H1 (cell line): Measurements from ENCODE around the gene ANXA9. TPM values are rescaled to one million over a fixed set of nuclear protein-coding genes. Genes with fewer than 3 reads are reported as not detected.

Experiments
- CTCF ChIA-PET: fragments of 300-600 bp; sonication (Branson Sonifier 250); formaldehyde crosslinking; loops from one replicate; lab custom pipeline; 2021; ENCODE audit not compliant: partially characterized antibody; lab: Charles Lee
- POLR2A ChIA-PET: fragments of 300-600 bp; sonication (Branson Sonifier 250); formaldehyde crosslinking; loops from one replicate; lab custom pipeline; 2021; ENCODE audit warnings: inconsistent platforms; ENCODE audit not compliant: partially characterized antibody; lab: Charles Lee
- DNase-seq, 2 experiments: peaks; one replicate each; pipeline versions ENCODE4 v3.0.0 to v3.0.0-alpha.2; 2010 to 2022; ENCODE audit warnings: low spot score in 2 of 2, low read depth in 1 of 2, mixed read lengths in 1 of 2
- FAIRE-seq: peaks from 2 replicates; lab custom pipeline; 2011; peaks lifted over from hg19 to GRCh38; lab: Jason Lieb, UNC
- H2AFZ ChIP-seq: 2 replicates; pipeline ENCODE4 v1.8.1; 2012; ENCODE audit warnings: low read length, inconsistent platforms
- H2AK5ac ChIP-seq: 2 replicates; pipeline ENCODE4 v1.6.1; 2013; ENCODE audit warnings: low read depth, low read length
- H2BK120ac ChIP-seq: replicated peaks from 2 replicates; pipeline ENCODE3; 2013; ENCODE audit warnings: low read depth, low read length, inconsistent platforms
- H2BK12ac ChIP-seq: 2 replicates; pipeline ENCODE4 v1.6.1; 2013; ENCODE audit warnings: low read depth, low read length
- H2BK15ac ChIP-seq: 2 replicates; pipeline ENCODE4 v1.6.1; 2013; ENCODE audit warnings: low read length
- H2BK20ac ChIP-seq: 2 replicates; pipeline ENCODE4 v1.6.1; 2013; ENCODE audit warnings: low read length
- H2BK5ac ChIP-seq: 2 replicates; pipeline ENCODE4 v1.6.1; 2013; ENCODE audit warnings: low read depth, low read length
- H3K14ac ChIP-seq: 2 replicates; pipeline ENCODE4 v1.6.1; 2013; ENCODE audit warnings: inconsistent platforms; ENCODE audit not compliant: insufficient read length
- H3K18ac ChIP-seq: 2 replicates; pipeline ENCODE4 v1.6.1; 2013; ENCODE audit warnings: low read length; ENCODE audit errors: extremely low read depth
- H3K23ac ChIP-seq: 2 replicates; pipeline ENCODE4 v1.6.1; 2013; ENCODE audit warnings: inconsistent platforms; ENCODE audit not compliant: insufficient read length
- H3K23me2 ChIP-seq: 2 replicates; pipeline ENCODE4 v1.6.1; 2013; ENCODE audit warnings: low read depth, low read length
- H3K27ac ChIP-seq: 2 replicates; pipeline ENCODE4 v1.6.1; 2011; ENCODE audit warnings: low read depth, low read length, inconsistent platforms
- H3K27me3 ChIP-seq, 4 experiments: replicated peaks in 1 of 4; 1 replicate in 1 of 4; 2 replicates in 3 of 4; pipeline versions ENCODE4 v1.6.1 to v1.8.1; 2011 to 2013; ENCODE audit warnings: low read length in 3 of 4, mild to moderate bottlenecking in 3 of 4, inconsistent platforms in 2 of 4, mixed read lengths in 2 of 4, moderate library complexity in 1 of 4; ENCODE audit not compliant: control insufficient read depth in 3 of 4, insufficient read depth in 3 of 4; ENCODE audit errors: extremely low read depth in 1 of 4
- H3K36me3 ChIP-seq, 4 experiments: 2 replicates each; pipeline versions ENCODE4 v1.6.1 to v1.8.1; 2011 to 2013; ENCODE audit warnings: mild to moderate bottlenecking in 4 of 4, low read length in 3 of 4, moderate library complexity in 2 of 4, control low read depth in 1 of 4, inconsistent platforms in 1 of 4; ENCODE audit not compliant: insufficient read depth in 4 of 4, control insufficient read depth in 2 of 4
- H3K4ac ChIP-seq: replicated peaks from 2 replicates; pipeline ENCODE3; 2013; ENCODE audit warnings: low read length, low read depth, mixed read lengths, inconsistent platforms; ENCODE audit not compliant: insufficient read length
- H3K4me1 ChIP-seq, 4 experiments: replicated peaks in 1 of 4; 1 replicate in 1 of 4; 2 replicates in 3 of 4; pipeline versions ENCODE4 v1.6.1 to v1.8.1; 2011 to 2013; ENCODE audit warnings: low read length in 3 of 4, inconsistent platforms in 2 of 4, mixed read lengths in 1 of 4; ENCODE audit not compliant: insufficient read depth in 4 of 4, control insufficient read depth in 3 of 4
- H3K4me2 ChIP-seq, 2 experiments: 2 replicates each; pipeline versions ENCODE4 v1.6.1 to v1.8.1; 2011 to 2013; ENCODE audit warnings: low read depth in 2 of 2, low read length in 2 of 2, control low read depth in 1 of 2, inconsistent platforms in 1 of 2, mild to moderate bottlenecking in 1 of 2; ENCODE audit not compliant: insufficient read depth in 1 of 2
- H3K4me3 ChIP-seq, 4 experiments: fragments of 200-600, 300-600 bp in 1 of 4; sonication (generic), shearing (Covaris generic), sonication (Bioruptor Twin) in 1 of 4; 2 replicates each; pipeline versions ENCODE4 v1.5.1 to v1.8.1; 2011 to 2016; ENCODE audit warnings: low read length in 4 of 4, low read depth in 3 of 4, control low read depth in 2 of 4, inconsistent platforms in 2 of 4, mild to moderate bottlenecking in 2 of 4, mixed read lengths in 1 of 4, moderate library complexity in 1 of 4; ENCODE audit not compliant: insufficient read depth in 2 of 4; ENCODE audit errors: extremely low read depth in 1 of 4
- H3K56ac ChIP-seq: replicated peaks from 2 replicates; pipeline ENCODE3; 2013; ENCODE audit warnings: low read depth, mild to moderate bottlenecking, mixed read lengths, low read length, inconsistent platforms; ENCODE audit not compliant: insufficient read length
- H3K79me1 ChIP-seq: 2 replicates; pipeline ENCODE4 v1.6.1; 2013; ENCODE audit warnings: low read depth, low read length, control low read depth
- H3K79me2 ChIP-seq, 2 experiments: 2 replicates each; pipeline versions ENCODE4 v1.6.1 to v1.8.1; 2012 to 2013; ENCODE audit warnings: low read length in 2 of 2, mild to moderate bottlenecking in 2 of 2, inconsistent platforms in 1 of 2; ENCODE audit not compliant: insufficient read depth in 2 of 2, control insufficient read depth in 1 of 2
- H3K9ac ChIP-seq, 4 experiments: replicated peaks in 1 of 4; 1 replicate in 1 of 4; 2 replicates in 3 of 4; pipeline versions ENCODE4 v1.6.1 to v1.8.1; 2011 to 2013; ENCODE audit warnings: low read depth in 3 of 4, low read length in 3 of 4, control low read depth in 2 of 4, mild to moderate bottlenecking in 2 of 4, moderate library complexity in 2 of 4, inconsistent platforms in 1 of 4; ENCODE audit errors: extremely low read depth in 1 of 4
- H3K9me3 ChIP-seq, 2 experiments: 2 replicates each; pipeline versions ENCODE4 v1.6.1 to v1.8.1; 2012 to 2013; ENCODE audit warnings: mild to moderate bottlenecking in 2 of 2, moderate library complexity in 2 of 2, control low read depth in 1 of 2, inconsistent platforms in 1 of 2, low read depth in 1 of 2, low read length in 1 of 2, mixed read lengths in 1 of 2; ENCODE audit not compliant: insufficient read depth in 2 of 2
- H4K20me1 ChIP-seq, 2 experiments: replicated peaks in 1 of 2; 2 replicates each; pipeline versions ENCODE3 to v1.8.1; 2011 to 2013; ENCODE audit warnings: inconsistent platforms in 2 of 2, low read length in 2 of 2, mild to moderate bottlenecking in 1 of 2; ENCODE audit not compliant: insufficient read depth in 2 of 2, control insufficient read depth in 1 of 2
- H4K5ac ChIP-seq: 2 replicates; pipeline ENCODE4 v1.6.1; 2013; ENCODE audit warnings: low read length, low read depth, mixed read lengths, inconsistent platforms; ENCODE audit not compliant: insufficient read length
- H4K8ac ChIP-seq: 2 replicates; pipeline ENCODE4 v1.8.0; 2013; ENCODE audit warnings: mild to moderate bottlenecking, moderate library complexity, low read length, inconsistent platforms; ENCODE audit not compliant: insufficient read depth; ENCODE audit errors: extremely low read depth
- H4K91ac ChIP-seq: replicated peaks from 2 replicates; pipeline ENCODE3; 2013; ENCODE audit warnings: low read length, mixed read lengths, inconsistent platforms; ENCODE audit not compliant: insufficient read length
- BACH1 ChIP-seq: IDR thresholded peaks from 2 replicates; pipeline ENCODE4 v1.6.1; 2012; ENCODE audit warnings: low read length, improper control_type of control experiment
- BRCA1 ChIP-seq: IDR thresholded peaks from 2 replicates; pipeline ENCODE4 v1.6.1; 2012; ENCODE audit warnings: low read depth, low read length, improper control_type of control experiment
- CEBPB ChIP-seq: IDR thresholded peaks from 2 replicates; pipeline ENCODE4 v1.6.1; 2012; ENCODE audit warnings: low read depth, low read length
- CHD2 ChIP-seq: IDR thresholded peaks from 2 replicates; pipeline ENCODE4 v1.6.1; 2012; ENCODE audit warnings: low read length, improper control_type of control experiment
- EP300 ChIP-seq, 2 experiments: IDR thresholded peaks; 1 replicate in 1 of 2; 2 replicates in 1 of 2; pipeline ENCODE4 v1.6.1; 2011 to 2012; ENCODE audit warnings: low read depth in 2 of 2, low read length in 2 of 2, mild to moderate bottlenecking in 2 of 2, borderline replicate concordance in 1 of 2, inconsistent platforms in 1 of 2, moderate library complexity in 1 of 2
- GABPA ChIP-seq: IDR thresholded peaks from 2 replicates; pipeline ENCODE4 v1.6.1; 2011; ENCODE audit warnings: mild to moderate bottlenecking, low read length, moderate library complexity, borderline replicate concordance; ENCODE audit not compliant: insufficient read depth
- HDAC6 ChIP-seq: IDR thresholded peaks from one replicate; pipeline ENCODE4 v1.7.1; 2012; ENCODE audit warnings: low read depth, mild to moderate bottlenecking, inconsistent platforms, low read length, moderate library complexity
- NRF1 ChIP-seq: IDR thresholded peaks from 2 replicates; pipeline ENCODE4 v1.6.1; 2011; ENCODE audit warnings: mild to moderate bottlenecking, low read depth, low read length, improper control_type of control experiment
- SIRT6 ChIP-seq: IDR thresholded peaks from one replicate; pipeline ENCODE4 v1.7.1; 2012; ENCODE audit warnings: low read length, inconsistent platforms
- WGBS, 2 experiments: shearing (Covaris generic) in 1 of 2; methylation state at CpG; one replicate each; pipeline versions ENCODE4 v1.1.6 to v1.1.7; 2013 to 2015; ENCODE audit warnings: low lambda C conversion rate in 2 of 2, mixed read lengths in 2 of 2, inconsistent platforms in 1 of 2, low coverage in 1 of 2, missing lambda C conversion rate in 1 of 2; ENCODE audit not compliant: insufficient replicate concordance in 2 of 2, insufficient coverage in 1 of 2, insufficient read length in 1 of 2; ENCODE audit errors: extremely low coverage in 1 of 2, missing lambda C conversion rate in 1 of 2; 5-methylcytosine and 5-hydroxymethylcytosine counted together
- polyA plus RNA-seq, 7 experiments: library from polyadenylated mRNA; depleted of rRNA in 3 of 7; stranded (reverse) in 5 of 7; unstranded in 2 of 7; fragments of >200 nt in 5 of 7; fragments of 200-250 nt in 2 of 7; gene quantifications; 1 replicate in 5 of 7; 2 replicates in 1 of 7; 4 replicates in 1 of 7; pipeline versions ENCODE4 v1.2.1 to v1.2.3, GENCODE V29; 2011 to 2013; ENCODE audit warnings: missing spikeins in 2 of 7, mixed read lengths in 2 of 7
- total RNA-seq: library from RNA; stranded (reverse); fragmentation: NEBNext Ultra II Directional; extraction: Animal tissue kit (Norgen Biotek cat#: 25700); gene quantifications from 2 replicates; pipeline ENCODE4 v1.2.1, GENCODE V29; 2021

The ANXA9 gene
- total and polyA plus RNA-seq, 2 of the 8 experiments (the other 6 are each of a cell fraction or from before 2014, with no cell fraction given): 1.8 to 3.5 TPM

DNA sequence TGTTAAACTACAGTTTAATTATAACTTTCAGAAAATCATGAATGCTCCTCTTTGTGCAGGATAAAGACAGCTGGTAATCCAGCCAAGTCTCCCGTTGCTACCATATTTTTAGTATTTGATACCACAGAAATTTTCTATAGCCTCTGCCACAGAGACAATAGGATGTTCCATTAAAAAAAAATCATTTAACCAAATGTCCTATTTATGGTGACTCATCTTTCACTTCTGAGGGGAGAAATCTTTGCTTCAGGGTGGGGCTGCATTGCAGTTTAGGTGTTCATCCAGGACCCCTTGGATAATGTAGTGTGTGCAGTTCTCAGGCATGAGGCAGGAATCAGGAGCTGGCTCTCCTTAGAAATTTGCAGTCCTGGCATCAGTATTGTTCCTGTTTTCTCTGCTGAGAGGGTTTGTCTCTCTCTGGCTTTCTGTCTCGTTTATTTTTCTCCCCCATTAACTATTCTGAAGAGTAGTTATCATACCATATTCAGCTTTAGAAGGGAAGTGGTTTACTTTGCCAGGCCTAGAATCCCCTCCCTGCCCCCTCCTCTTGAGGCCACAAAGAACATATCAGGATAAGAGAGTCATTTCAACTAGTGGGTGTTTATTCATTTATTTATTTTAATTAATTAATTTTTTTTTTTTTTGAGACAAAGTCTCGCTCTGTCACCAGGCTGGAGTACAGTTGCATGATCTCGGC, 29.2 kb downstream of the ANXA9 start:
- H3K4me1 ChIP-seq: peaks cover 5 to 9% (median 6%) of the 10 kb centered on the region in 4 experiments; a peak in 6 of 7 replicates
- no peak overlapping the region for H3K4ac ChIP-seq
- no peaks in the 10 kb centered on the region for H3K27me3 ChIP-seq
- H2BK120ac ChIP-seq: no peak overlapping the region
- H4K5ac ChIP-seq: no peak overlapping the region
- peaks cover 0 to 5% of the 10 kb centered on the region in 2 experiments; a peak in 2 of 4 replicates for H3K79me2 ChIP-seq
- H2BK15ac ChIP-seq: no peak overlapping the region
- H2BK20ac ChIP-seq: no peak overlapping the region
- H3K36me3 ChIP-seq: no peaks in the 10 kb centered on the region
- H2BK12ac ChIP-seq: no peak overlapping the region
- ChIA-PET CTCF (interaction anchor here (0.5 to 1.4 kb wide), 5 partner anchors 10 to 297 kb away, joined by 3 to 8 read pairs (median 3); no protein-coding TSS in a partner anchor), POLR2A (interaction anchor here (0.7 to 1.3 kb wide), 3 partner anchors 31 to 576 kb away, joined by 3 read pairs; no protein-coding TSS in a partner anchor)
- H4K91ac ChIP-seq: no peak overlapping the region
- H3K23ac ChIP-seq: no peak overlapping the region
- no peak overlapping the region for H3K4me3 ChIP-seq
- no peak overlapping the region for H3K56ac ChIP-seq
- H2AK5ac ChIP-seq: no peak overlapping the region
- no peak overlapping the region for H3K27ac ChIP-seq
- no peak overlapping the region for H2BK5ac ChIP-seq
- H3K79me1 ChIP-seq: no peaks in the 10 kb centered on the region
- 91% methylated on average over 4 of the region's 4 CpGs; no CpG with 5 or more reads in 1 of the 2 experiments for WGBS, 2 experiments
- peaks cover 4% of the 10 kb centered on the region for H3K23me2 ChIP-seq
- no peak overlapping the region for H3K14ac ChIP-seq
- no peak overlapping the region for H3K9ac ChIP-seq
- TF ChIP-seq BRCA1 (no peak), SIRT6 (no peak), GABPA (no peak), EP300 (IDR thresholded peaks at IDR 0.05; ENCODE audit: borderline replicate concordance in 1 of 2, low read depth in 2 of 2, low read length in 2 of 2) (no peak), BACH1 (no peak), CEBPB (no peak), CHD2 (no peak), HDAC6 (no peak), NRF1 (no peak)
- no peaks in the 10 kb centered on the region for H3K9me3 ChIP-seq
- no peak overlapping the region for H2AFZ ChIP-seq
- FAIRE-seq: no peak
- H3K4me2 ChIP-seq: no peak overlapping the region
- no peak for DNase-seq
- no peaks in the 10 kb centered on the region for H4K20me1 ChIP-seq
- H4K8ac ChIP-seq: no peak overlapping the region
- H3K18ac ChIP-seq: no peak overlapping the region
